Stimulated activated CD4-positive, alpha-beta T cell treated with anti-CD3 and anti-CD28 coated beads, TNF-alpha, amount 100 ng/mL, for 4 hours (primary cell): Measurements from ENCODE around the gene VPS50.

Source experiments
- DNase-seq, 3 experiments: peaks; one replicate each; pipeline ENCODE4 v3.0.0-alpha.2; 2020; ENCODE audit warnings: low read depth in 3 of 3

The VPS50 gene

GRCh38 chr7:93231799-93232672 is at the start of gene VPS50:
Gene VPS50, plus strand, starts transcription at chr7:93232366. Its CDS starts 102 bp downstream, at chr7:93232468.
- DNase-seq = peak; percentile 59 to 89 (median 79)

GRCh38 chr7:93185303-93186027 is 46.7 kb upstream of the VPS50 start:
- DNase-seq = no peak

GRCh38 chr7:93188870-93189634 is 43.1 kb upstream of the VPS50 start:
- DNase-seq = no peak

- no peak for DNase-seq
Observed at GRCh38 chr7:93194386-93194785, 37.8 kb upstream of the VPS50 start.

- no peak for DNase-seq
Observed at GRCh38 chr7:93196336-93196735, 35.8 kb upstream of the VPS50 start.

- no peak for DNase-seq
Observed at GRCh38 chr7:93198472-93198871, 33.7 kb upstream of the VPS50 start.

- no peak for DNase-seq
Observed at GRCh38 chr7:93202594-93203250, 29.4 kb upstream of the VPS50 start.

GRCh38 chr7:93203496-93203895 is 28.7 kb upstream of the VPS50 start:
- no peak for DNase-seq

- DNase-seq = no peak
Observed at GRCh38 chr7:93205046-93205445, 27.1 kb upstream of the VPS50 start.

GRCh38 chr7:93211228-93211818 is 20.8 kb upstream of the VPS50 start:
- DNase-seq = no peak

GRCh38 chr7:93212881-93213280 is 19.3 kb upstream of the VPS50 start:
- no peak for DNase-seq

- DNase-seq = no peak
Observed at GRCh38 chr7:93218997-93219827, 13.0 kb upstream of the VPS50 start.

- DNase-seq = no peak
Observed at GRCh38 chr7:93219868-93220267, 12.3 kb upstream of the VPS50 start.

GRCh38 chr7:93226310-93226709 is 5.9 kb upstream of the VPS50 start, which contains the start of gene HEPACAM2:
Gene HEPACAM2, minus strand, starts transcription at chr7:93226469.
- no peak for DNase-seq

- no peak for DNase-seq
Observed at GRCh38 chr7:93228302-93228701, 3.9 kb upstream of the VPS50 start.

- DNase-seq = no peak
Observed at GRCh38 chr7:93231259-93231658, 907 bp upstream of the VPS50 start.

GRCh38 chr7:93232673-93233018 is 480 bp downstream of the VPS50 start:
- DNase-seq = no peak

GRCh38 chr7:93235541-93235940 is 3.4 kb downstream of the VPS50 start:
- DNase-seq = no peak

- DNase-seq = no peak
Observed at GRCh38 chr7:93238131-93238530, 6.0 kb downstream of the VPS50 start.

- DNase-seq = no peak
Observed at GRCh38 chr7:93238748-93239147, 6.6 kb downstream of the VPS50 start.
